Measurements from ENCODE around the gene HOXB2. TPM values are rescaled to one million over a fixed set of nuclear protein-coding genes. Genes with fewer than 3 reads are reported as not detected.

The HOXB2 gene
- total RNA-seq, result 0.09 and 0.76 TPM in 2 replicates

GRCh38 chr17:48545022-48545375 lies at the start of gene HOXB2:
Gene HOXB2 (minus strand): TSS chr17:48545109. CDS start chr17:48544911, 198 bp downstream.

GRCh38 chr17:48593126-48593829 lies 48.4 kb upstream of the HOXB2 start, which contains the start of gene HOXB5:
Gene HOXB5 (minus strand): TSS chr17:48593779. CDS start chr17:48593682, 97 bp downstream.

GRCh38 chr17:48589831-48590606 lies 45.1 kb upstream of the HOXB2 start, which contains the start of gene HOXB3:
Gene HOXB3 (minus strand): TSS chr17:48590241. CDS start chr17:48552474, 37,767 bp downstream.

GRCh38 chr17:48577946-48578615 lies 33.2 kb upstream of the HOXB2 start, which contains the start of gene HOXB4:
Gene HOXB4 (minus strand): TSS chr17:48578350. CDS start chr17:48578319, 31 bp downstream.

GRCh38 chr17:48530887-48531272 lies 14.0 kb downstream of the HOXB2 start, which contains the start of gene HOXB1:
Gene HOXB1 (minus strand): TSS chr17:48531011. CDS start chr17:48530904, 107 bp downstream.

Other genes starting within 250 kb of the HOXB2 start
- 0.09 TPM in 1 of 2 replicates, not detected in the other for gene SKAP1, start 114.9 kb downstream of the HOXB2 start, total RNA-seq
- not detected in 2 replicates for gene HOXB1, start 14.1 kb downstream of the HOXB2 start, total RNA-seq
- 0.76 and 1.4 TPM in 2 replicates for gene HOXB4, start 33.2 kb upstream of the HOXB2 start, total RNA-seq
- 1.7 and 5.7 TPM in 2 replicates for gene HOXB3, start 45.1 kb upstream of the HOXB2 start, total RNA-seq
- under 0.01 and 0.11 TPM in 2 replicates for gene HOXB5, start 48.7 kb upstream of the HOXB2 start, total RNA-seq
- 1.7 and 4.8 TPM in 2 replicates for gene HOXB6, start 59.9 kb upstream of the HOXB2 start, total RNA-seq
- gene HOXB7, start 65.9 kb upstream of the HOXB2 start, total RNA-seq, result 2.7 and 10.3 TPM in 2 replicates
- gene HOXB8, start 70.2 kb upstream of the HOXB2 start, total RNA-seq, result 0.09 and 1.7 TPM in 2 replicates
- under 0.01 and 0.43 TPM in 2 replicates for gene HOXB9, start 81.2 kb upstream of the HOXB2 start, total RNA-seq
- gene PRAC1, start 177.4 kb upstream of the HOXB2 start, total RNA-seq, result not detected in 2 replicates
- gene PRAC2, start 178.1 kb upstream of the HOXB2 start, total RNA-seq, result not detected in 2 replicates
- gene HOXB13, start 183.6 kb upstream of the HOXB2 start, total RNA-seq, result not detected in 2 replicates

Data from dermis lymphatic vessel endothelial cell (primary cell).